B cell (primary cell): ENCODE measurements around the gene MYO9B. TPM values are rescaled to one million over a fixed set of nuclear protein-coding genes. Genes with fewer than 3 reads are reported as not detected.

Experiments
- ATAC-seq: fragments of 200-7000 bp; cut with Tn5 transposase; one replicate; pipeline ENCODE4 v1.10.0; 2021; ENCODE audit warnings: low read depth, mild to moderate bottlenecking, moderate number of reproducible peaks, moderate library complexity
- CTCF ChIA-PET: fragments of 350-600 bp; sonication (Branson Sonifier 250); formaldehyde crosslinking; loops from one replicate; lab custom pipeline; 2021; ENCODE audit warnings: antibody characterized with exemption, inconsistent platforms; lab: Charles Lee
- POLR2A ChIA-PET: fragments of 350-600 bp; sonication (Branson Sonifier 250); formaldehyde crosslinking; loops from one replicate; lab custom pipeline; 2021; ENCODE audit warnings: antibody characterized with exemption; lab: Charles Lee
- DNase-seq: peaks from one replicate; pipeline ENCODE4 v3.0.0; 2013
- H2AFZ ChIP-seq: 2 replicates; pipeline ENCODE4 v1.6.1; 2012; ENCODE audit warnings: mild to moderate bottlenecking, low read depth, low read length; ENCODE audit not compliant: insufficient read depth, poor library complexity, severe bottlenecking
- H3K27ac ChIP-seq, 2 donors: 1 replicate in 1 of 2; 2 replicates in 1 of 2; pipeline ENCODE4 v1.5.1; 2012 to 2013; ENCODE audit warnings: low read length in 2 of 2, mild to moderate bottlenecking in 2 of 2, moderate library complexity in 1 of 2
- H3K27me3 ChIP-seq, 4 experiments: fragments of 200-600 bp in 1 of 4; sonication (generic) in 1 of 4; replicated peaks in 1 of 4; 1 replicate in 2 of 4; 2 replicates in 2 of 4; pipeline versions ENCODE4 v1.6.1 to v1.7.0; 2013 to 2016; ENCODE audit warnings: low read length in 3 of 4, mild to moderate bottlenecking in 2 of 4, mixed read lengths in 1 of 4, moderate library complexity in 1 of 4; ENCODE audit not compliant: insufficient read depth in 4 of 4, control insufficient read depth in 3 of 4; ENCODE audit errors: control extremely low read depth in 1 of 4
- H3K36me3 ChIP-seq, 2 experiments: replicated peaks in 1 of 2; 1 replicate in 1 of 2; 2 replicates in 1 of 2; pipeline versions ENCODE4 v1.6.1 to v1.7.1; 2013; ENCODE audit warnings: low read length in 1 of 2; ENCODE audit not compliant: insufficient read depth in 2 of 2, control insufficient read depth in 1 of 2; ENCODE audit errors: control extremely low read depth in 1 of 2, extremely low read depth in 1 of 2
- H3K4me1 ChIP-seq, 2 donors: fragments of 200-600 bp in 1 of 2; sonication (generic) in 1 of 2; 1 replicate in 1 of 2; 2 replicates in 1 of 2; pipeline versions ENCODE4 v1.5.1 to v1.6.1; 2013 to 2017; ENCODE audit warnings: low read length in 2 of 2; ENCODE audit not compliant: control insufficient read depth in 2 of 2, insufficient read depth in 2 of 2
- H3K4me2 ChIP-seq: replicated peaks from 2 replicates; pipeline ENCODE3; 2012; ENCODE audit warnings: mild to moderate bottlenecking, low read depth, low read length; ENCODE audit not compliant: poor library complexity, severe bottlenecking
- H3K4me3 ChIP-seq, 5 experiments: fragments of 200-600 bp in 1 of 5; sonication (generic) in 1 of 5; 1 replicate in 3 of 5; 2 replicates in 2 of 5; pipeline versions ENCODE4 v1.5.1 to v1.7.0; 2011 to 2016; ENCODE audit warnings: low read length in 4 of 5, mild to moderate bottlenecking in 4 of 5, low read depth in 2 of 5, control low read depth in 1 of 5, moderate library complexity in 1 of 5; ENCODE audit not compliant: insufficient read depth in 1 of 5; ENCODE audit errors: control extremely low read depth in 1 of 5, extremely low read depth in 1 of 5
- H3K79me2 ChIP-seq: fragments of 200-600 bp; sonication (generic); one replicate; pipeline ENCODE4 v1.6.0; 2016; ENCODE audit warnings: low read length; ENCODE audit not compliant: control insufficient read depth, insufficient read depth
- H3K9ac ChIP-seq: fragments of 200-600 bp; sonication (generic); 2 replicates; pipeline ENCODE4 v1.6.1; 2017; ENCODE audit warnings: mild to moderate bottlenecking, low read length, moderate library complexity
- H3K9me3 ChIP-seq, 3 donors: one replicate each; pipeline versions ENCODE4 v1.6.1 to v1.7.1; 2013; ENCODE audit warnings: low read length in 2 of 3; ENCODE audit not compliant: control insufficient read depth in 2 of 3, insufficient read depth in 1 of 3; ENCODE audit errors: control extremely low read depth in 1 of 3
- H4K20me1 ChIP-seq: 2 replicates; pipeline ENCODE4 v1.6.0; 2012; ENCODE audit warnings: mild to moderate bottlenecking, low read length; ENCODE audit not compliant: insufficient read depth, control insufficient read depth, poor library complexity, severe bottlenecking
- H3K27ac Mint-ChIP-seq: one replicate; pipeline ENCODE4 v1.8.0; 2021; ENCODE audit warnings: mixed read lengths
- H3K27me3 Mint-ChIP-seq: one replicate; pipeline ENCODE4 v1.8.0; 2021; ENCODE audit warnings: mixed read lengths
- H3K4me1 Mint-ChIP-seq: one replicate; pipeline ENCODE4 v1.8.0; 2021; ENCODE audit warnings: mixed read lengths
- H3K4me3 Mint-ChIP-seq: one replicate; pipeline ENCODE4 v1.8.0; 2021; ENCODE audit warnings: mixed read lengths
- H3K9me3 Mint-ChIP-seq: one replicate; pipeline ENCODE4 v1.8.0; 2022; ENCODE audit warnings: mixed read lengths; ENCODE audit not compliant: insufficient read depth
- CTCF ChIP-seq: fragments of 200-600 bp; IDR thresholded peaks from one replicate; pipeline ENCODE4 v1.8.0; 2022; ENCODE audit warnings: antibody characterized with exemption, mild to moderate bottlenecking
- EZH2 ChIP-seq: IDR thresholded peaks from 2 replicates; pipeline ENCODE4 v1.6.1; 2012; ENCODE audit warnings: borderline replicate concordance, low read depth, mild to moderate bottlenecking, moderate library complexity, low read length; ENCODE audit not compliant: insufficient read depth, poor library complexity, severe bottlenecking
- WGBS: methylation state at CpG from one replicate; pipeline ENCODE4 v1.1.5; 2013; ENCODE audit warnings: missing lambda C conversion rate; ENCODE audit not compliant: insufficient coverage; 5-methylcytosine and 5-hydroxymethylcytosine counted together
- intact Hi-C: fragments of 100-400 bp; cut with micrococcal nuclease; formaldehyde crosslinking; loops from one replicate; pipeline ENCODE4 v1.10.0; 2022
- polyA plus RNA-seq: library from polyadenylated mRNA; depleted of rRNA; stranded (reverse); fragments of >200 nt; gene quantifications from 2 replicates; pipeline ENCODE4 v1.2.3, GENCODE V29; 2012
- total RNA-seq, 2 donors: library from RNA; stranded (reverse); fragments of 120-200 nt in 1 of 2; gene quantifications; 1 replicate in 1 of 2; 2 replicates in 1 of 2; pipeline versions ENCODE4 v1.2.3 to v1.2.4, GENCODE V29; 2013 to 2022

MYO9B gene
- total and polyA plus RNA-seq, 2 donors (not counting 1 experiment from before 2014, with no cell fraction given): 256 to 273 TPM

- no peak for DNase-seq
- peaks cover 10 to 36% of the 10 kb centered on the region in 2 experiments for H3K36me3 ChIP-seq
- ATAC-seq: no peak
- 96% methylated on average over 3 of the region's 7 CpGs for WGBS
- H3K4me3 Mint-ChIP-seq: no peak overlapping the region
- no peak overlapping the region for H3K9ac ChIP-seq
- intact Hi-C loops: no loop called here
- no peak overlapping the region for H3K27ac Mint-ChIP-seq
- POLR2A ChIA-PET: no interaction called here
- no peaks in the 10 kb centered on the region for H3K27me3 Mint-ChIP-seq
- H3K9me3 Mint-ChIP-seq: no peaks in the 10 kb centered on the region
- H3K4me1 ChIP-seq: peaks cover 5 to 8% of the 10 kb centered on the region in 2 donors
- peaks cover 16% of the 10 kb centered on the region for H3K4me1 Mint-ChIP-seq
- no peaks in the 10 kb centered on the region for H4K20me1 ChIP-seq
- peaks cover 22% of the 10 kb centered on the region for H3K79me2 ChIP-seq
- no peak overlapping the region for H2AFZ ChIP-seq
- H3K27ac ChIP-seq: no peak overlapping the region
- H3K27me3 ChIP-seq: no peaks in the 10 kb centered on the region
- CTCF ChIA-PET: no interaction called here
- H3K4me3 ChIP-seq: no peak overlapping the region
- TF ChIP-seq CTCF: no peak
- TF ChIP-seq EZH2: no peak
- H3K4me2 ChIP-seq: no peak overlapping the region
- peaks cover 4 to 18% (median 16%) of the 10 kb centered on the region in 3 donors for H3K9me3 ChIP-seq
These were observed 13.9 kb upstream of the MYO9B start for GRCh38 chr19:17061691-17062090.

GRCh38 chr19:17063428-17063827 lies 12.1 kb upstream of the MYO9B start:
- Histone ChIP-seq H3K36me3 (peaks cover 6 to 28% of the 10 kb centered on the region in 2 experiments), H3K79me2 (peaks cover 22% of the 10 kb centered on the region), H4K20me1 (no peaks in the 10 kb centered on the region), H3K9me3 (peaks cover 3 to 10% (median 9%) of the 10 kb centered on the region in 3 donors), H3K27me3 (no peaks in the 10 kb centered on the region), H3K4me2 (no peak overlapping the region), H3K9ac (no peak overlapping the region), H2AFZ (no peak overlapping the region), H3K4me3 (no peak overlapping the region), H3K4me1 (peaks cover 15 to 24% of the 10 kb centered on the region in 2 donors), H3K27ac (no peak overlapping the region)
- no peak for DNase-seq
- no CpG with 5 or more reads among the region's 2 CpGs for WGBS
- Mint-ChIP-seq H3K4me3 (no peak overlapping the region), H3K9me3 (no peaks in the 10 kb centered on the region), H3K4me1 (peaks cover 26% of the 10 kb centered on the region), H3K27me3 (no peaks in the 10 kb centered on the region), H3K27ac (no peak overlapping the region)
- intact Hi-C loops: no loop called here
- no peak for ATAC-seq
- ChIA-PET POLR2A (no interaction called here), CTCF (no interaction called here)
- no peak for TF ChIP-seq CTCF
- no peak for TF ChIP-seq EZH2
